Activated CD4-positive, CD25-positive, alpha-beta regulatory T cell treated with anti-CD3 and anti-CD28 coated beads, Interleukin-2, amount 50 U/mL, for 72 hours (primary cell): Measurements from ENCODE around the gene KIAA1671.

Source experiments
- DNase-seq: peaks from one replicate; pipeline ENCODE4 v3.0.0; 2021

The KIAA1671 gene

DNA sequence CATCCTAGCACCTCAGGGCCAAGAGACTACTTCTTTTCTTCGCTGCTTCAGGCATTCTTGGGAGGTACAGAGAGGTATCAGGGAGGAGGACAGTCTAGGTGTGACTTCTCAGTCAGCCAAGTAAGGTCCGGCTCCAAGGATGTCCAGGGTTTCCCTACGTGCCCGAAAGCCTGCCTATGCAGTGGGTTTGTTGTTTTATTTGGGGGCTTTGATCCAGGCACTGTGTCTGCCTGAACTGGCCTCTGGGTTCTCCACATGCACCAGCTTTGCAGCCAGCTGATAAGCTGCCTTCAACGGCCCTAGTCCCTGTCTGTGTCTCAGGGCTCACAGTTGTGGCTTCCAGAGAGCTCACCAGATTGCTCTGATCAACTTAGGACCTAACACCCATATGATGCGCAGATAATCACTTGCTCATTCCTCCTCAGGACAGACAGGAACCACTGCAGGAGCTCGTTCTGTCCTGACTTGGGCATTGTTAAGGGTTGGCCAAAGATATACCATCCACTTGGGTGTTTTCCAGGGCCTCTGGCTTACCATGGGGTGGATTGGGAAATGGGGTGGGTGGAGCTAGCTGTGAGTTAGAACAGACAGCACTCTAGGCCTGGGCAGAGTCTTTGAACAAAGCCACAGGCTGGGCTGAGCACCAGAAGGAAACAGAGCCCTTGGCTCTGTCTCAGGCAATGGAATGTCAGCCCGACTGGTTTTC is 201.6 kb downstream of the KIAA1671 start:
- DNase-seq = no peak

GRCh38 chr22:25154667-25154999 is 202.1 kb downstream of the KIAA1671 start:
- DNase-seq = no peak

- no peak for DNase-seq
Observed at GRCh38 chr22:25156736-25157135, 204.2 kb downstream of the KIAA1671 start.

- no peak for DNase-seq
Observed at GRCh38 chr22:25159028-25159427, 206.5 kb downstream of the KIAA1671 start.

DNA sequence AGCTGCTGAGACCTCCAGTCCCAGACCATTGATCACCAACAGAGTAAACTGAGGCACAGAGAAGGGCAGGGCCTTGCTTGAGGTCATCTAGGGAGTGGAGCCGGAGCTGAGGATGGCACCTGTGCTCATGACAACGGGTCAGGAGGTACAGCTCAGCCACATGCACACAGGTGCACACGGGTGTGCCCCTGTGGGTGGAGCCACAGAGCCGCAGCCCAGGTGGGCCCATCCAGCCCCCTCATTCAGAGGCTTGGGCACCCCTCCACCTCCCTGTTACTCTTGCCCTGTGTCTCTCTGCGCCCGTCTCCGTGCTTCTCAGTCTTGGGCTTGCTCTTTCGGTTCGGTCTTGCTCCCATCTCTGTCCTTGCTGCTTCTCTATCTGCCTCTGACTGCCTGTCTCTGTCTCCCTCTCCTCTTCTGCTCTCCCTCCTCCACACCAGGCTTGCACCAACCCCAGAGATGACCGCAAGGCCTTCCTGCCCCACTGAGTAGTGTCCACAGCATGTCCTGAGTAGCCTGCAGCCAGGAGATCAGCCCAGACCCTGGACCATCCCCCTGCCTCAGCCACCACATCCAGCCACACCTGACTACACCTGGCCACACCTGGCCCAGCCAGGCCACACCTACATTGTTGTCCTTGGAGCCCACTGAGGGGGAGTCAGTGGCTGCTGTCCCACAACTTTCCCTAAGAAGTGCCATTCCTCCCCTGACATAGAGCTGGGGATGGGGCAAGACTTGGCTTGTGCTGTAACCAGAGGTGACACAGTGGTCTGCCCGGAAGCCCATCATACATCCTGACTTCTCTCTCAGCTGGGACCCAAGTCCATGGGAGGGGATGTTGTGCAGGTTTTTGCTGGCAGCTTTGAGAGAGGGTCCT is 207.8 kb downstream of the KIAA1671 start:
- DNase-seq = no peak

GRCh38 chr22:25161017-25161915 is 208.8 kb downstream of the KIAA1671 start:
- DNase-seq = no peak

DNA sequence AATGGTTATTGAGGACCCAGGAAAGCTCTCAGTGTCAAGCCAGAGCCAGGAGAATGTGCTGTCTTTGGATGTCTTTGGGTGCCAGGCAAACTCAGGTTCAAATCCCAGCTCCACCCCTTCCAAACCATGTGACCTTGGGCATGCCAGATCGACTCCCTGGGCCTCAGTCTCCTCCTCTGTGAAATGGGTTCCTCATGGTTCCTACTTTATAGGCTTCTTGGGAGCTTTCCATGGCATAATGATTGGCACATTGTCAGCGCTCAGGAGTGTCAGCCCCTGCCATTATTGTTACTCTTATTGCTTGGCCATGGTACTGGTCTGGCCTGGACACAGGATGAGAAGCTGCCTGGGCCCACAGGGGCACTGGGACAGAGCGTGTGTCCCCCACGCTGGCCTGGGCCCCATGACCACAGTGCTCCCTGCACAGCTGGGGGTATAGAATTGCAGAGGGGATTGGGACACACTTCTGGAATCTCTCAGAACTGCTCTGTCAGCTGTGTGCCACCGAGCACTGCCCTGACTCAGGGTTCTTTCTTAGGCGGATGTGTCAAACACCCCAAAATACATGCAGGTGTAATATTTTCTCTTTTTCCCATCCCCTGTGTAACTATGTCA is 209.5 kb downstream of the KIAA1671 start:
- no peak for DNase-seq

GRCh38 chr22:25162561-25162960 is 210.0 kb downstream of the KIAA1671 start:
- DNase-seq = no peak

GRCh38 chr22:25165785-25166184 is 213.3 kb downstream of the KIAA1671 start:
- DNase-seq = no peak

DNA sequence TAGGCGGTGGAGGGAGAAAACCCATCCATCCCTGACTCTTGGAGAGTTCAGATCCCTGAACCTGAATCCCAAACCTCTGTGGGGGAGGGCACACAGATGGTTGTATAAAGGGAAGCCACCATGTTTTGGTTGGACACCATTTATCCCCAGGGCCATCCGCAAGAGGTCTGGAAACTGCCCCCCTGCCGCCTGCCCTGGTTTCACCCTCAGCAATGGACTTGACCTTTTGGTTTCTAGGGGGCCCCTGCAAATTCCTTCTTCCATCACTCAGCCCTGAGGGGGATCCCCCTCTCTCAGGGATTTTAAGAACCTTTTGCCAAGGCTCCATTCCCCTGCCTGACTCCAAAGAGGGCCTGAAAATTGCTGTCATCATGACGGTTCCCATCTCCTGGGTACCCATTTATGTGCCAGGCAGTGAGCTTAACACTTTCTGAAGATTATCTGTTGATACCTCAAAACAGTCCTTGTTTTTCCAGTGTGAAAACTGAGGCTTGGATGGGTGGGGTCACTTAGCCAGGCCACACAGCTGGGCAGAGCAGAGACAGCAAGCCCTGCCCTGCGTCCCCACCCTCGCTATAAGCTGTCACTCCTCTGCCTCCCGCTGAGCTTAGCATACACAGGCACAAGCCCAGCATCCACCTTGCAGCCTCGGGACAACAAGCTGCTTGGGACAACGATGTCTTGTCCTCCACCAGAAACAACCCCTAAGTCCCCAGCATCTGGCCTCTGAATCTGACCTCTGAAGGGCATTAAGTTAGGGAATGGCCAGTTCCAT is 213.9 kb downstream of the KIAA1671 start:
- DNase-seq = no peak

- DNase-seq = no peak
Observed at GRCh38 chr22:25167082-25167481, 214.6 kb downstream of the KIAA1671 start.

DNA sequence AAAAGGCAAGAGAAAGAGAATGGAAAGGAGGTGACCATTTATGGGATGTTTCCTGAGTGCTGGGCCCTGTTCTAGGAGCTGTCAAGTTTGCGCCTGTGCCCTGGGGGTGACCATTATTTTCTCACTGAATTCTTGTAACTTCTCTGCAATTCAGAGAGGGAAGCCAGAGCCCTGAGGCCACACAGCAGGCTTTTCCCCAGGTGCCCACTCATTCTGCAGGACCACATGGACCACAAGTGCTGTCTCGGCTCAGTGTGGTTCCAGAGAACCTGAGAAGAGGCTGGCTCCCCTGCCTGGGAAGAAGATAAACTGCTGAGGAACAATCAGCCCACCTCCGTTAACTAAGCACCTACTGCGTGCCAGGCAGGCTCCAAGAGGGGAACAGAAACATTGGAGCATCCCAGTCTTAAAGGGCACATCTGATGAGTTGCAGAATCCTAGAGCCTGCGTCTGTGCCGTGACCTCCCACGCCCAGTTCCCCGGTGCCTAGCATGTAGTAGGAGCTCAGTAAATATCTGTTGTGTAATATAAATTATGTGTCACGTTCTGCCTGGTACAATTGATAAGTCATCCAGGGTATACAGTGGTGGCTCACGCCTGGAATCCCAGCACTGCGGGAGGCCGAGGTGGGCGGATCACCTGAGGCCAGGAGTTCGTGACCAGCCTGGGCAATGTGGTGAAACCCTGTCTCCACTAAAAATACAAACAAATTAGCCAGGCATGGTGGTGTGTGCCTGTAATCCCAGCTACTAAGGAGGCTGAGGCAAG is 215.5 kb downstream of the KIAA1671 start:
- DNase-seq = no peak

GRCh38 chr22:25169278-25170031 is 216.9 kb downstream of the KIAA1671 start:
- DNase-seq = no peak

DNA sequence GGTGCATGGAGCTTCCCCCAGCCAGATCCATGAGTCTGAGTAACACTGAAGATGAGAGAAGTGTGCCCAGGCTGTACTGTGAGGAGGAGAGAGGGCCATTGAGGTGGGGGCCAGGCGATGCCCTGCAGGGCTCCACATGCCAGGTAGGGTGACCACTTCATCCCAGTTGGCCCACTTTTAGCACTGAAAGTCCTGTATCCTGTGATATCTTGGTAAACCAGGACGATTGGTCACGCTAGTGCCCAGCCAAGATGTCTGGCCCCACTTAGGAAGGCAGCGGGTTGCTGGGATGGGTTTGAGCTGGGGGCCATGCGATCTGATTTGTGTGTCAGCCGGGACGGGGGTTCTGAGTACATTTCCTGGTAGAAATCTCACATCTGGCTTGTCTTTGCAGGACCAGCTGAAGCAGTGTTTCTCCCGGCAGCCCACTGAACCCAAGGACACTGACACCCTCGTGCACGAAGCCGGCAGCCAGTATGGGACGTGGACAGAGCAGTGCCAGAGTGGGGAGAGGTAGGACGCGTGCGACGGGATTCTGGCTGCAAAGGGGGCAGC is 218.0 kb downstream of the KIAA1671 start:
- DNase-seq = no peak

DNA sequence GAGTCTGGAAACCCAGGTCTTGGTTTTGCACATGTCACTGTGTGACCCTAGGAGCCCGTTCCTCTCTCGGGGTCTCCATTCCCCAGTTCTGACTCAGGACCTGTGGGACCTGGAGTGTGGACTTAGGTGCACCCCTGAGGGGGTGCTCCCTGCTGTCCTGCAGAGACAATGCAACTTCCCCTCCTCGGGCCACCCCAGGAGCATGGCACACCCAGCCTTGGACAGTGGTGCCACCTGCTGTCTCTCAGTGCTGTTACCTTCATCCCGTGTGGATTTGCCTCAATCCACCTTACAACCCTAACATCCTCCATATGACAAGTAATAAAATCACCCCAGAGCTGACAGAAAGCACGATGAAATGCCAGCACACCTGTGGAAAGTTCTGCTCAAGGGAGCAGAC is 219.6 kb downstream of the KIAA1671 start:
- DNase-seq = no peak

DNA sequence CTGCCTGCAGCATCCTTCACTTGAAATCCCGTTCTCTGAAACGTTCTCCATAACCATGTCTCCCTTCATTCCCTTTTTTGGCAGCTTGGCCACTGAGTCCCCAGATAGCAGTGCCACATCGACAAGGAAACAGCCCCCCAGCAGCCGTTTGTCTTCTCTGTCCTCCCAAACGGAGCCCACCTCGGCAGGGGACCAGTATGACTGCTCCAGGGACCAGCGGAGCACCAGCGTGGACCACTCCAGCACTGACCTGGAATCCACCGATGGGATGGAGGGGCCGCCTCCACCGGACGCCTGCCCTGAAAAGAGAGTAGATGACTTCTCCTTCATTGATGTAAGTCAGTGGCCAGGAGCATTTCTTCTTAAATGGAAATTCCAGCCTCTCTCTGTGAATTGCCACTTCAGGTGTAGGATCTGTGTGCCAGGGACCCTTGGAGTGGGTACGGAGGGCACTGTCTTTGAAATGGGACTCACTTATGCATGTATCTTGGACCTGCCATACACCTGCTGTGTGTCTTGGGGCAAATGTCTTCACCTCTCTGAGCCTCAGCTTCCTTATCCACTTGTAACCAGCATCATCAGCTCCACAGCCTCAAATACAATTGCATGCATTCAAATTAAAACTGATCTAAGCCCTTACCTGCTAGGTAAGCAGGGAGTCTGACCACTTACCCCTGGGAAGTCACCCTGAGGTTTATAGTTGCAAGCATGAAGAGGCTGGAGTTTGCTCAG is 221.8 kb downstream of the KIAA1671 start:
- no peak for DNase-seq

GRCh38 chr22:25174888-25175411 is 222.4 kb downstream of the KIAA1671 start:
- no peak for DNase-seq

DNA sequence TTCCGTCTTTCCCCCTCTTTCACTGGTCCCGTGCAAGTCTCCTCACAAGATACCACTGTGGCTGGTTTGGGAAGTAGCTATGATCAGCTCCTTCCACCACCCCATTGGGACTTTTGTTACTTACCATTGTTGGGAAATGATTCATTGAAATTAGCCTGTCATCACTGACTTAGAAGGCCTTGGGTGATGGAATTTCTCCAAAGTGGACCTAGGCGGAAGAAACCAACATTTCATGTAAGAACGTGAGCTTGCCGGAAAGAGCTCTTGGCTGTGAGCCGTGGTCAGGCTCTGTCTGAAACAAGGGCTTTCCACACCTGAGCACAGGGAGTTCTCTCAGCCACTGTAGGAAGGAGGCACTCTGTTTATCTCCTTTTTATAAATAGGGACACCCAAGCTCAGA is 223.7 kb downstream of the KIAA1671 start:
- no peak for DNase-seq

GRCh38 chr22:25176799-25177198 is 224.3 kb downstream of the KIAA1671 start:
- no peak for DNase-seq
